Adrenal gland (tissue), 12 donors: ENCODE data around the gene PXYLP1. TPM values are rescaled to one million over a fixed set of nuclear protein-coding genes. Genes with fewer than 3 reads are reported as not detected.

Experiments used
- DNase-seq, 7 donors: peaks; one replicate each; pipeline ENCODE4 v3.0.0-alpha.2; 2019 to 2020
- H3K27ac ChIP-seq, 5 donors: fragments of 200-600 bp; sonication (generic) in 4 of 5; 1 replicate in 3 of 5; 2 replicates in 2 of 5; pipeline versions ENCODE4 v1.5.1 to v1.8.0; 2016 to 2020; ENCODE audit warnings: mild to moderate bottlenecking in 1 of 5
- H3K27me3 ChIP-seq: fragments of 200-600 bp; 2 replicates; pipeline ENCODE4 v1.8.0; 2021
- H3K36me3 ChIP-seq, 2 donors: fragments of 200-600 bp; replicated peaks in 1 of 2; 1 replicate in 1 of 2; 2 replicates in 1 of 2; pipeline versions ENCODE4 v1.5.1 to v1.8.0; 2018 to 2022
- H3K4me1 ChIP-seq, 2 donors: fragments of 200-600 bp; replicated peaks in 1 of 2; 1 replicate in 1 of 2; 2 replicates in 1 of 2; pipeline versions ENCODE4 v1.5.1 to v1.8.0; 2018 to 2021
- H3K4me3 ChIP-seq, 4 donors: fragments of 200-600 bp; sonication (generic) in 3 of 4; one replicate each; pipeline ENCODE4 v1.5.1; 2016 to 2018
- H3K9me3 ChIP-seq, 3 donors: fragments of 200-600 bp; sonication (generic) in 1 of 3; replicated peaks in 1 of 3; 1 replicate in 2 of 3; 2 replicates in 1 of 3; pipeline versions ENCODE4 v1.5.1 to v1.8.0; 2016 to 2021
- CTCF ChIP-seq, 6 experiments: fragments of 450-650 bp in 4 of 6; fragments of 200-600 bp in 2 of 6; sonication (generic) in 1 of 6; IDR thresholded peaks; 1 replicate in 5 of 6; 2 replicates in 1 of 6; pipeline versions ENCODE4 v1.5.1 to v1.8.0; 2016 to 2021; ENCODE audit warnings: antibody characterized with exemption in 6 of 6, mild to moderate bottlenecking in 2 of 6, moderate library complexity in 1 of 6
- POLR2A ChIP-seq, 2 donors: fragments of 450-650 bp; IDR thresholded peaks; one replicate each; pipeline ENCODE4 v1.6.1; 2017; ENCODE audit warnings: antibody characterized with exemption in 2 of 2, mild to moderate bottlenecking in 2 of 2, moderate library complexity in 1 of 2
- WGBS, 4 donors: extraction: QIAGEN DNeasy Blood & Tissue Kit in 2 of 4; methylation state at CpG; one replicate each; pipeline versions ENCODE4 v1.1.5 to v1.1.7; 2013 to 2017; 5-methylcytosine and 5-hydroxymethylcytosine counted together
- intact Hi-C, 2 donors: fragments of 100-400 bp; cut with DNase I; formaldehyde crosslinking; loops; one replicate each; pipeline versions ENCODE4 v1.14.1 to v1.15.0; 2022 to 2023
- polyA plus RNA-seq, 3 donors: library from polyadenylated mRNA; stranded (reverse); fragments of 200-250 nt in 2 of 3; fragments of 350-450 nt in 1 of 3; fragmentation: Illumina TruSeq in 1 of 3; extraction: RNeasy Lipid Tissue Mini Kit (QIAGEN cat#74804) in 1 of 3; gene quantifications; one replicate each; pipeline ENCODE4 v1.2.3, GENCODE V29; 2013 to 2014
- total RNA-seq, 9 donors: library from RNA; depleted of rRNA in 4 of 9; stranded (reverse); fragments of >200 nt in 4 of 9; fragments of 120-200 nt in 1 of 9; fragmentation: NEBNext Ultra II Directional in 1 of 9; extraction: Animal tissue kit (Norgen Biotek cat#: 25700) in 1 of 9; gene quantifications; one replicate each; pipeline versions ENCODE4 v1.1.0 to v1.2.4, GENCODE V29; 2013 to 2023
- donor health status: healthy with polysubstance abuse.
- donor health status: Bipolar disorder and iron deficiency.
- donor health status: DM: yes; HTN: yes; CAD: no.
- donor health status: DM: no; HTN: no; CAD: no.
- donor health status: DM: no; HTN: no; CAD: no.
- donor health status: DM: yes; HTN: yes; CAD: no.

The PXYLP1 gene
- total and polyA plus RNA-seq, 12 donors: 5.5 to 22.7 (median 8.1) TPM

GRCh38 chr3:141258973-141259372, 27.3 kb downstream of the PXYLP1 start:
- Histone ChIP-seq H3K27ac (no peak overlapping the region), H3K4me1 (no peaks in the 10 kb centered on the region), H3K4me3 (no peak overlapping the region), H3K9me3 (no peaks in the 10 kb centered on the region), H3K27me3 (no peaks in the 10 kb centered on the region), H3K36me3 (no peaks in the 10 kb centered on the region)
- WGBS, 4 donors: 66 to 97% (median 95%) methylated on average over 2 of the region's 2 CpGs
- intact Hi-C loops: no loop called here
- DNase-seq: no peak
- no peak for TF ChIP-seq POLR2A (IDR thresholded peaks at IDR 0.05)
- no peak for TF ChIP-seq CTCF (IDR thresholded peaks at IDR 0.05)

GRCh38 chr3:141259821-141260629, 28.4 kb downstream of the PXYLP1 start:
- Histone ChIP-seq H3K27me3 (no peaks in the 10 kb centered on the region), H3K36me3 (no peaks in the 10 kb centered on the region), H3K9me3 (no peaks in the 10 kb centered on the region), H3K4me1 (no peaks in the 10 kb centered on the region), H3K27ac (no peak overlapping the region), H3K4me3 (no peak overlapping the region)
- no peak for DNase-seq
- 85 to 92% (median 89%) methylated on average over 13 to 15 of the region's 15 CpGs for WGBS, 4 donors
- intact Hi-C loops: no loop called here
- no peak for TF ChIP-seq POLR2A (IDR thresholded peaks at IDR 0.05)
- no peak for TF ChIP-seq CTCF (IDR thresholded peaks at IDR 0.05)

- Histone ChIP-seq H3K27me3 (no peaks in the 10 kb centered on the region), H3K27ac (no peak overlapping the region), H3K4me1 (no peaks in the 10 kb centered on the region), H3K4me3 (no peak overlapping the region), H3K9me3 (no peaks in the 10 kb centered on the region), H3K36me3 (no peaks in the 10 kb centered on the region)
- whole genome bisulfite sequencing, 4 donors: 94 to 100% (median 94%) methylated on average over 2 of the region's 2 CpGs; no CpG with 5 or more reads in 1 of the 4 donors
- TF ChIP-seq CTCF (IDR thresholded peaks at IDR 0.05) (no peak), POLR2A (IDR thresholded peaks at IDR 0.05) (no peak)
- no peak for DNase-seq
- intact Hi-C loops: no loop called here
Measured at GRCh38 chr3:141260630-141260927, 29.0 kb downstream of the PXYLP1 start.

GRCh38 chr3:141261472-141262307, 30.1 kb downstream of the PXYLP1 start:
- Histone ChIP-seq H3K9me3 (no peaks in the 10 kb centered on the region), H3K4me3 (no peak overlapping the region), H3K27me3 (no peaks in the 10 kb centered on the region), H3K27ac (no peak overlapping the region), H3K4me1 (no peaks in the 10 kb centered on the region), H3K36me3 (no peaks in the 10 kb centered on the region)
- WGBS, 4 donors: 77 to 82% (median 81%) methylated on average over 8 of the region's 8 CpGs
- TF ChIP-seq CTCF (IDR thresholded peaks at IDR 0.05) (no peak), POLR2A (IDR thresholded peaks at IDR 0.05) (no peak)
- intact Hi-C loops: no loop called here
- no peak for DNase-seq
